GM10248 (cell line): ENCODE results near the gene MAN1B1.

Experiments used
- CTCF ChIA-PET: fragments of 300-600 bp; sonication (Branson Sonifier 250); formaldehyde crosslinking; extraction: SDS; loops from one replicate; lab custom pipeline; 2021; ENCODE audit warnings: antibody characterized with exemption; lab: Yijun Ruan, JAX
- POLR2A ChIA-PET: fragments of 350-650 bp; sonication (Branson Sonifier 250); formaldehyde crosslinking; extraction: SDS; loops from one replicate; lab custom pipeline; 2020; ENCODE audit warnings: antibody characterized with exemption; lab: Yijun Ruan, JAX
- DNase-seq: peaks from one replicate; pipeline ENCODE4 v3.0.0; 2012; ENCODE audit errors: extremely low spot score
- CTCF ChIP-seq: IDR thresholded peaks from 2 replicates; pipeline ENCODE4 v1.5.1; 2012; ENCODE audit warnings: mild to moderate bottlenecking, low read depth; ENCODE audit errors: extremely low read depth, missing control alignments, control extremely low read depth

The MAN1B1 gene

GRCh38 chr9:137143459-137143858 lies 56.7 kb downstream of the MAN1B1 start:
- CTCF ChIA-PET: no interaction called here
- DNase-seq: no peak
- no peak for TF ChIP-seq CTCF
- POLR2A ChIA-PET: no interaction called here

- CTCF ChIA-PET: interaction anchor here (0.7 kb wide), 1 partner anchor 11 kb away, joined by 3 read pairs; no protein-coding TSS in a partner anchor
- TF ChIP-seq CTCF: no peak
- POLR2A ChIA-PET: interaction anchor here (1.0 kb wide), 1 partner anchor 55 kb away, joined by 3 read pairs; no protein-coding TSS in a partner anchor
- no peak for DNase-seq
Observed at GRCh38 chr9:137145731-137146526, 59.1 kb downstream of the MAN1B1 start.

GRCh38 chr9:137146527-137146918 lies 59.7 kb downstream of the MAN1B1 start:
- CTCF ChIA-PET: interaction anchor here (0.7 kb wide), 1 partner anchor 11 kb away, joined by 3 read pairs; no protein-coding TSS in a partner anchor
- POLR2A ChIA-PET: interaction anchor here (1.0 kb wide), 1 partner anchor 54 kb away, joined by 3 read pairs; no protein-coding TSS in a partner anchor
- TF ChIP-seq CTCF: no peak
- no peak for DNase-seq

- DNase-seq: no peak
- ChIA-PET POLR2A (interaction anchor here (1.0 kb wide), 1 partner anchor 54 kb away, joined by 3 read pairs; no protein-coding TSS in a partner anchor), CTCF (no interaction called here)
- no peak for TF ChIP-seq CTCF
Observed at GRCh38 chr9:137147091-137147792, 60.5 kb downstream of the MAN1B1 start.

- no peak for DNase-seq
- TF ChIP-seq CTCF: no peak
- ChIA-PET CTCF (no interaction called here), POLR2A (no interaction called here)
Observed at GRCh38 chr9:137147793-137148160, 61.0 kb downstream of the MAN1B1 start.

- no peak for TF ChIP-seq CTCF
- ChIA-PET POLR2A (no interaction called here), CTCF (interaction anchor here (1.5 kb wide), 1 partner anchor 57 kb away, joined by 3 read pairs; the partner anchor contains the start of genes NDOR1 and TMEM203)
- DNase-seq: no peak
Observed at GRCh38 chr9:137148242-137148641, 61.5 kb downstream of the MAN1B1 start.
